Heart left ventricle (tissue), 16 donors: ENCODE data around the gene GRK5. TPM values are rescaled to one million over a fixed set of nuclear protein-coding genes. Genes with fewer than 3 reads are reported as not detected.
A peak's percentile ranks its signal among the peaks of the same experiment; 100 is the strongest.

ENCODE experiments used
- ATAC-seq, 4 donors: fragments of 200-7000 bp; cut with Tn5 transposase; one replicate each; pipeline ENCODE4 v1.9.1; 2020 to 2022; ENCODE audit warnings: moderate library complexity in 4 of 4, mild to moderate bottlenecking in 3 of 4, moderate number of reproducible peaks in 1 of 4
- DNase-seq, 5 donors: peaks; one replicate each; pipeline ENCODE4 v3.0.0-alpha.2; 2020
- H3K27ac ChIP-seq, 12 donors: fragments of 200-600 bp; sonication (generic) in 4 of 12; one replicate each; pipeline versions ENCODE4 v1.5.0 to v1.8.0; 2016 to 2022; ENCODE audit warnings: mild to moderate bottlenecking in 2 of 12
- H3K27me3 ChIP-seq, 9 donors: fragments of 200-600 bp; sonication (generic) in 2 of 9; one replicate each; pipeline versions ENCODE4 v1.5.1 to v1.8.0; 2016 to 2022; ENCODE audit warnings: mild to moderate bottlenecking in 3 of 9
- H3K36me3 ChIP-seq, 9 donors: fragments of 200-600 bp; sonication (generic) in 2 of 9; one replicate each; pipeline versions ENCODE4 v1.5.0 to v1.8.0; 2018 to 2022; ENCODE audit warnings: mild to moderate bottlenecking in 2 of 9
- H3K4me1 ChIP-seq, 12 donors: fragments of 200-600 bp; sonication (generic) in 4 of 12; one replicate each; pipeline versions ENCODE4 v1.5.0 to v1.8.0; 2016 to 2022; ENCODE audit warnings: mild to moderate bottlenecking in 3 of 12
- H3K4me3 ChIP-seq, 12 donors: fragments of 200-600 bp; sonication (generic) in 4 of 12; one replicate each; pipeline versions ENCODE4 v1.5.0 to v1.8.0; 2017 to 2022; ENCODE audit warnings: mild to moderate bottlenecking in 9 of 12, moderate library complexity in 4 of 12
- H3K9me3 ChIP-seq, 12 donors: fragments of 200-600 bp; sonication (generic) in 4 of 12; one replicate each; pipeline versions ENCODE4 v1.5.0 to v1.8.0; 2016 to 2022; ENCODE audit warnings: mild to moderate bottlenecking in 1 of 12
- POLR2A ChIP-seq, 2 donors: fragments of 450-650 bp; IDR thresholded peaks; one replicate each; pipeline ENCODE4 v1.6.1; 2017; ENCODE audit warnings: antibody characterized with exemption in 2 of 2, mild to moderate bottlenecking in 2 of 2, moderate library complexity in 2 of 2
- WGBS, 4 donors: extraction: QIAGEN DNeasy Blood & Tissue Kit in 2 of 4; methylation state at CpG; one replicate each; pipeline versions ENCODE4 v1.1.5 to v1.1.7; 2013 to 2018; 5-methylcytosine and 5-hydroxymethylcytosine counted together
- intact Hi-C, 10 donors: fragments of 100-400 bp; cut with DNase I; formaldehyde crosslinking; loops; one replicate each; pipeline versions ENCODE4 v1.11.1 to v1.14.2; 2022
- polyA plus RNA-seq, 2 donors: library from polyadenylated mRNA; stranded (reverse); fragments of 200-250 nt; gene quantifications; one replicate each; pipeline ENCODE4 v1.2.3, GENCODE V29; 2013
- total RNA-seq, 9 donors: library from RNA; depleted of rRNA in 2 of 9; stranded (reverse); fragments of >200 nt in 2 of 9; fragmentation: NEBNext Ultra II Directional in 3 of 9; extraction: Animal tissue kit (Norgen Biotek cat#: 25700) in 3 of 9; gene quantifications; one replicate each; pipeline versions ENCODE4 v1.1.0 to v1.2.4, GENCODE V29; 2016 to 2023
- TF ChIP-seq, protein P1 (sequence below), 12 donors: fragments of 200-600 bp; sonication (generic) in 4 of 12; IDR thresholded peaks; one replicate each; pipeline versions ENCODE4 v1.5.0 to v1.8.0; 2018 to 2022; ENCODE audit warnings: antibody characterized with exemption in 12 of 12, mild to moderate bottlenecking in 5 of 12
- donor health status: ischemic (EF 13 %, LVEDD 7.1; RV severe dilation, severe dysfunction).
- donor health status: healthy with polysubstance abuse.
- donor health status: DM: no; HTN: yes; CAD: no.
- donor health status: DM: no; HTN: no; CAD: no.
- donor health status: ischemic (EF 25% LVEDD 6.9; RV normal size, moderate dysfunction).
- donor health status: ischemic (EF 25% LVEDD 5.7; RV mildly dilated, moderate dysfunction).
- donor health status: healthy.
- donor health status: DM: yes; HTN: yes; CAD: no.
- donor health status: ischemic (EF 35%, LVEDD 5.7; RV mildly dilated, moderate dysfunction).
- donor health status: nonischemic (EF 11% LVEDD 7.7; RV severe dilation, severe dysfunction).
- donor health status: DM: yes; HTN: yes; CAD: no.
- donor health status: PGD.
- donor health status: ischemic (EF 29% LVEDD 5.4; RV normal size, mild dysfunction).
- donor health status: nonischemic (EF 23%, LVEDD 6.1; RV moderate dilation, normal function).

The GRK5 gene
- total and polyA plus RNA-seq, 11 donors, result 13.1 to 58.0 (median 30.2) TPM

GRCh38 chr10:119371704-119372663 is 164.6 kb downstream of the GRK5 start:
- no peak for TF ChIP-seq POLR2A (IDR thresholded peaks at IDR 0.05)
- TF ChIP-seq, protein P1, sequence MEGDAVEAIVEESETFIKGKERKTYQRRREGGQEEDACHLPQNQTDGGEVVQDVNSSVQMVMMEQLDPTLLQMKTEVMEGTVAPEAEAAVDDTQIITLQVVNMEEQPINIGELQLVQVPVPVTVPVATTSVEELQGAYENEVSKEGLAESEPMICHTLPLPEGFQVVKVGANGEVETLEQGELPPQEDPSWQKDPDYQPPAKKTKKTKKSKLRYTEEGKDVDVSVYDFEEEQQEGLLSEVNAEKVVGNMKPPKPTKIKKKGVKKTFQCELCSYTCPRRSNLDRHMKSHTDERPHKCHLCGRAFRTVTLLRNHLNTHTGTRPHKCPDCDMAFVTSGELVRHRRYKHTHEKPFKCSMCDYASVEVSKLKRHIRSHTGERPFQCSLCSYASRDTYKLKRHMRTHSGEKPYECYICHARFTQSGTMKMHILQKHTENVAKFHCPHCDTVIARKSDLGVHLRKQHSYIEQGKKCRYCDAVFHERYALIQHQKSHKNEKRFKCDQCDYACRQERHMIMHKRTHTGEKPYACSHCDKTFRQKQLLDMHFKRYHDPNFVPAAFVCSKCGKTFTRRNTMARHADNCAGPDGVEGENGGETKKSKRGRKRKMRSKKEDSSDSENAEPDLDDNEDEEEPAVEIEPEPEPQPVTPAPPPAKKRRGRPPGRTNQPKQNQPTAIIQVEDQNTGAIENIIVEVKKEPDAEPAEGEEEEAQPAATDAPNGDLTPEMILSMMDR (IDR thresholded peaks at IDR 0.05), result no peak
- intact Hi-C loops, result loop anchor here in 4 of 10 donors (5.0 kb wide), 2 partner anchors 35 to 165 kb away; partner anchors contain the start of gene GRK5 (in 1 of the 4)
- ATAC-seq (no peak), DNase-seq (peak in 1 of 5 donors; percentile 15)
- H3K4me3 ChIP-seq, result no peak overlapping the region
- H3K27ac ChIP-seq, result peak overlapping the region; percentile 71 to 91 (median 84)
- no peaks in the 10 kb centered on the region for H3K27me3 ChIP-seq
- WGBS, 4 donors, result 67 to 91% (median 77%) methylated on average over 6 to 7 of the region's 7 CpGs
- peaks cover 7 to 92% (median 60%) of the 10 kb centered on the region in 12 donors for H3K4me1 ChIP-seq
- no peaks in the 10 kb centered on the region for H3K36me3 ChIP-seq
- H3K9me3 ChIP-seq, result no peaks in the 10 kb centered on the region

DNA sequence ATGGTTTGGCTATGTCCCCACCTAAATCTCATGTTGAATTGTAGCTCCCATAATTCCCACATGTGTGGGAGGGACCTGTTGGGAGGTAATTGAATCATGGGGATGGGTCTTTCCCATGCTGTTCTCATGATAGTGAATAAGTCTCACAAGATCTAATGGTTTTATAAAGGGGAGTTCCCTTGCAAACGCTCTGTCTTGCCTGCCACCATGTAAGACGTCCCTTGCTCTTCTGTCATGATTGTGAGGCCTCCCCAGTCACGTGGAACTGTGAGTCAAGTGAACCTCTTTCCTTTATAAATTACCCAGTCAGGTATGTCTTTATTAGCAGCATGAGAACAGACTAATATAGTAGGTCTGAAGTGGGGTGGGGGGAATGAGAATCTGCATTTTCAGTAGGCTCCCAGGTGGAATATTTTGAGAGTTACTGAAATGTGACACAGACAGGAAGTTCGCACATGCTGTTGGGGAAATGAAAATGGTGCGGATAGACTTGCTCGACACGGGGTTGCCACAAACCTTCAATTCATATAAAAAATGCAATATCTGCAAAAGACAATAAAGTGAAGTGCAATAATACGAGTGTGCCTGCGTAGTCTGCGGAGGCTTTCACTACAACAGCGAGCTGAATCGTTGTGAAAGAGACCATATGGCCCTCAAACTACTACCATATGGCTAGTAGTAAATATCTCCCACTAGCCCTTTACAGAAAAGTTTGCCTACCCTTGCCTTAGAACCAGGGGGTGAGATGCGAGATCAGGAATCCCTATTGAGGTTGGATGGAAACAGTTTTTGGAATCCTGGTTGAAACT is 166.1 kb downstream of the GRK5 start:
- no peak overlapping the region for H3K4me3 ChIP-seq
- peaks cover 6 to 92% (median 60%) of the 10 kb centered on the region in 12 donors for H3K4me1 ChIP-seq
- H3K9me3 ChIP-seq, result no peaks in the 10 kb centered on the region
- WGBS, 4 donors, result 88 to 95% (median 90%) methylated on average over 13 of the region's 13 CpGs
- H3K27ac ChIP-seq, result peak overlapping the region in 5 of 12 donors; percentile 19 to 91 (median 89)
- peak in 1 of 5 donors; percentile 3 for DNase-seq
- no peak for ATAC-seq
- H3K27me3 ChIP-seq, result no peaks in the 10 kb centered on the region
- H3K36me3 ChIP-seq, result no peaks in the 10 kb centered on the region
- intact Hi-C loops, result loop anchor here in 4 of 10 donors (5.0 kb wide), 2 partner anchors 34 to 166 kb away; partner anchors contain the start of gene GRK5 (in 1 of the 4)
- TF ChIP-seq, protein P1 (IDR thresholded peaks at IDR 0.05), result no peak
- no peak for TF ChIP-seq POLR2A (IDR thresholded peaks at IDR 0.05)

- 73 to 94% (median 87%) methylated on average over 2 to 4 of the region's 4 CpGs for WGBS, 4 donors
- ATAC-seq (no peak), DNase-seq (peak in 2 of 5 donors; percentile 19 to 21)
- no peak overlapping the region for H3K4me3 ChIP-seq
- intact Hi-C loops, result loop anchor here in 4 of 10 donors (5.0 kb wide), 2 partner anchors 33 to 167 kb away; partner anchors contain the start of gene GRK5 (in 1 of the 4)
- no peaks in the 10 kb centered on the region for H3K27me3 ChIP-seq
- TF ChIP-seq, protein P1 (IDR thresholded peaks at IDR 0.05), result no peak
- TF ChIP-seq POLR2A (IDR thresholded peaks at IDR 0.05), result no peak
- no peaks in the 10 kb centered on the region for H3K36me3 ChIP-seq
- H3K27ac ChIP-seq, result peak overlapping the region in 4 of 12 donors; percentile 11 to 41 (median 20)
- peaks cover 4 to 92% (median 58%) of the 10 kb centered on the region in 12 donors for H3K4me1 ChIP-seq
- no peaks in the 10 kb centered on the region for H3K9me3 ChIP-seq
Measured at GRCh38 chr10:119374236-119374635, 166.9 kb downstream of the GRK5 start.
